ENCODE measurements around the gene RNF11. TPM values are rescaled to one million over a fixed set of nuclear protein-coding genes. Genes with fewer than 3 reads are reported as not detected.

The RNF11 gene
- total and polyA plus RNA-seq, 5 donors = 78.4 to 131 (median 121) TPM

Other genes with a start within 250 kb of the RNF11 start
- gene C1orf185, start 134.0 kb upstream of the RNF11 start, total RNA-seq = not detected
- gene C1orf185, start 134.0 kb upstream of the RNF11 start, polyA plus RNA-seq = not detected
- gene TTC39A, start 94.3 kb downstream of the RNF11 start, total RNA-seq = 10 to 100 TPM; 11.6 to 24.7 (median 16.8) TPM
- 15.6 TPM for gene TTC39A, start 94.3 kb downstream of the RNF11 start, polyA plus RNA-seq

All from right cardiac atrium (tissue), 5 donors.